ENCODE results near the gene FAM13A.

GRCh38 chr4:88999392-88999930 is 57.5 kb downstream of the FAM13A start:
- TF ChIP-seq EZH2phosphoT487 (IDR thresholded peaks at IDR 0.05; ENCODE audit: insufficient read depth, low read depth) (no peak), EZH2 (IDR thresholded peaks at IDR 0.05; ENCODE audit: insufficient read depth, poor library complexity, severe bottlenecking) (no peak)
